IMR-90 (cell line): Measurements from ENCODE around the gene NOS3. TPM values are rescaled to one million over a fixed set of nuclear protein-coding genes. Genes with fewer than 3 reads are reported as not detected.

Source experiments
- ATAC-seq: fragments of 200-7000 bp; cut with Tn5 transposase; 2 replicates; pipeline ENCODE4 v1.9.1; 2020; ENCODE audit warnings: low read depth, mild to moderate bottlenecking, moderate library complexity
- BruUV-seq: library from RNA; stranded (reverse); fragments of 400-500 nt; replicated peaks from 2 replicates; lab custom pipeline; 2021; lab: Mats Ljungman, UMichigan
- CTCF ChIA-PET: fragments of 300-600 bp; formaldehyde crosslinking; extraction: SDS; loops from one replicate; lab custom pipeline; 2021; ENCODE audit warnings: antibody characterized with exemption; lab: Yijun Ruan, JAX
- POLR2A ChIA-PET: fragments of 300-600 bp; sonication (Branson Sonifier 250); formaldehyde crosslinking; loops from one replicate; lab custom pipeline; 2022; ENCODE audit warnings: antibody characterized with exemption; ENCODE audit not compliant: unreplicated experiment; lab: Charles Lee
- DNase-seq: peaks from one replicate; pipeline ENCODE4 v3.0.0; 2013
- H2AFZ ChIP-seq: replicated peaks from 2 replicates; pipeline ENCODE3; 2013; ENCODE audit warnings: low read length, mild to moderate bottlenecking; ENCODE audit not compliant: poor library complexity
- H2AK5ac ChIP-seq: 2 replicates; pipeline ENCODE4 v1.6.1; 2013; ENCODE audit warnings: low read depth, low read length, inconsistent platforms
- H2AK9ac ChIP-seq: replicated peaks from 2 replicates; pipeline ENCODE3; 2013; ENCODE audit warnings: mild to moderate bottlenecking, low read depth, low read length, moderate library complexity; ENCODE audit not compliant: poor library complexity
- H2BK120ac ChIP-seq: 2 replicates; pipeline ENCODE4 v1.6.1; 2013; ENCODE audit warnings: low read depth, low read length, inconsistent platforms
- H2BK15ac ChIP-seq: 3 replicates; pipeline ENCODE4 v1.6.1; 2013; ENCODE audit warnings: low read depth, low read length, inconsistent platforms
- H2BK20ac ChIP-seq: 2 replicates; pipeline ENCODE4 v1.6.1; 2013; ENCODE audit warnings: low read depth, mild to moderate bottlenecking, inconsistent platforms, low read length, moderate library complexity
- H2BK5ac ChIP-seq: 2 replicates; pipeline ENCODE4 v1.6.1; 2013; ENCODE audit warnings: mild to moderate bottlenecking, low read depth, low read length, inconsistent platforms; ENCODE audit not compliant: poor library complexity, severe bottlenecking
- H3K14ac ChIP-seq: replicated peaks from 2 replicates; pipeline ENCODE4 v1.6.1; 2013; ENCODE audit warnings: low read depth, low read length, inconsistent platforms
- H3K18ac ChIP-seq: 2 replicates; pipeline ENCODE4 v1.6.1; 2013; ENCODE audit warnings: low read depth, low read length, control low read depth
- H3K23ac ChIP-seq: 2 replicates; pipeline ENCODE4 v1.6.1; 2013; ENCODE audit warnings: low read depth, low read length, inconsistent platforms
- H3K27ac ChIP-seq: 2 replicates; pipeline ENCODE4 v1.5.1; 2013; ENCODE audit warnings: mild to moderate bottlenecking, control low read depth, low read length; ENCODE audit not compliant: insufficient read depth
- H3K27me3 ChIP-seq: 2 replicates; pipeline ENCODE4 v1.6.1; 2013; ENCODE audit warnings: low read length; ENCODE audit not compliant: control insufficient read depth, insufficient read depth
- H3K36me3 ChIP-seq: 2 replicates; pipeline ENCODE4 v1.6.1; 2013; ENCODE audit warnings: low read length, mixed read lengths; ENCODE audit not compliant: control insufficient read depth, insufficient read depth
- H3K4ac ChIP-seq: 2 replicates; pipeline ENCODE4 v1.6.1; 2013; ENCODE audit warnings: low read depth, low read length, inconsistent platforms
- H3K4me1 ChIP-seq: 2 replicates; pipeline ENCODE4 v1.6.1; 2013; ENCODE audit warnings: low read length, mixed read lengths; ENCODE audit not compliant: control insufficient read depth, insufficient read depth
- H3K4me2 ChIP-seq: 2 replicates; pipeline ENCODE4 v1.6.1; 2013; ENCODE audit warnings: low read depth, mild to moderate bottlenecking, control low read depth, low read length, moderate library complexity
- H3K4me3 ChIP-seq: 2 replicates; pipeline ENCODE4 v1.5.1; 2013; ENCODE audit warnings: low read depth, mild to moderate bottlenecking, control low read depth, low read length, moderate library complexity; ENCODE audit not compliant: insufficient read depth
- H3K56ac ChIP-seq: 2 replicates; pipeline ENCODE4 v1.6.1; 2013; ENCODE audit warnings: low read length, inconsistent platforms; ENCODE audit not compliant: insufficient read depth; ENCODE audit errors: extremely low read depth
- H3K79me1 ChIP-seq, 2 experiments: 2 replicates each; pipeline ENCODE4 v1.6.1; 2013; ENCODE audit warnings: low read length in 2 of 2, inconsistent platforms in 1 of 2, low read depth in 1 of 2
- H3K9ac ChIP-seq: 2 replicates; pipeline ENCODE4 v1.6.1; 2013; ENCODE audit warnings: low read depth, low read length, control low read depth
- H3K9me1 ChIP-seq: 2 replicates; pipeline ENCODE4 v1.6.1; 2013; ENCODE audit warnings: low read length, inconsistent platforms; ENCODE audit not compliant: insufficient read depth
- H3K9me3 ChIP-seq: 2 replicates; pipeline ENCODE4 v1.6.1; 2013; ENCODE audit warnings: low read length; ENCODE audit not compliant: control insufficient read depth, insufficient read depth
- H4K20me1 ChIP-seq: 2 replicates; pipeline ENCODE4 v1.6.1; 2013; ENCODE audit warnings: low read length, inconsistent platforms; ENCODE audit not compliant: insufficient read depth
- H4K5ac ChIP-seq: 2 replicates; pipeline ENCODE4 v1.6.1; 2013; ENCODE audit warnings: mild to moderate bottlenecking, low read depth, low read length, control low read depth
- H4K8ac ChIP-seq, 2 experiments: 2 replicates each; pipeline ENCODE4 v1.6.1; 2013; ENCODE audit warnings: low read depth in 2 of 2, low read length in 2 of 2, control low read depth in 1 of 2, inconsistent platforms in 1 of 2
- H4K91ac ChIP-seq: 2 replicates; pipeline ENCODE4 v1.6.1; 2013; ENCODE audit warnings: low read depth, low read length, inconsistent platforms; ENCODE audit not compliant: insufficient read depth
- BHLHE40 ChIP-seq: fragments of 150-350 bp; IDR thresholded peaks from 2 replicates; pipeline ENCODE4 v1.6.1; 2016; ENCODE audit warnings: mild to moderate bottlenecking, low read depth, low read length
- CEBPB ChIP-seq: IDR thresholded peaks from 2 replicates; pipeline ENCODE4 v1.6.1; 2012; ENCODE audit warnings: low read depth, low read length, improper control_type of control experiment
- CHD1 ChIP-seq: IDR thresholded peaks from 2 replicates; pipeline ENCODE4 v1.6.1; 2012; ENCODE audit warnings: low read depth, low read length, improper control_type of control experiment
- CTCF ChIP-seq: conservative IDR thresholded peaks from 2 replicates; pipeline ENCODE4 v1.5.1; 2012; ENCODE audit warnings: mild to moderate bottlenecking, low read depth, low read length, improper control_type of control experiment
- ELK1 ChIP-seq: fragments of 150-350 bp; IDR thresholded peaks from 2 replicates; pipeline ENCODE4 v1.6.1; 2016; ENCODE audit warnings: low read depth, mild to moderate bottlenecking, low read length, moderate library complexity, borderline replicate concordance
- FOS ChIP-seq: fragments of 150-350 bp; IDR thresholded peaks from 2 replicates; pipeline ENCODE4 v1.6.1; 2016; ENCODE audit warnings: low read depth, low read length
- MAFK ChIP-seq: IDR thresholded peaks from 2 replicates; pipeline ENCODE4 v1.6.1; 2012; ENCODE audit warnings: low read depth, low read length, improper control_type of control experiment
- MAZ ChIP-seq: IDR thresholded peaks from 2 replicates; pipeline ENCODE4 v1.6.1; 2012; ENCODE audit warnings: low read depth, mild to moderate bottlenecking, low read length, improper control_type of control experiment, moderate library complexity, borderline replicate concordance
- MXI1 ChIP-seq: IDR thresholded peaks from 2 replicates; pipeline ENCODE4 v1.6.1; 2012; ENCODE audit warnings: low read depth, mild to moderate bottlenecking, low read length, moderate library complexity, borderline replicate concordance
- NFE2L2 ChIP-seq: fragments of 150-350 bp; IDR thresholded peaks from 2 replicates; pipeline ENCODE4 v1.6.1; 2016; ENCODE audit warnings: low read depth, mild to moderate bottlenecking, low read length
- POLR2A ChIP-seq: IDR thresholded peaks from 2 replicates; pipeline ENCODE4 v1.6.1; 2012; ENCODE audit warnings: mild to moderate bottlenecking, low read depth, low read length
- RAD21 ChIP-seq: IDR thresholded peaks from 2 replicates; pipeline ENCODE4 v1.6.1; 2012; ENCODE audit warnings: low read length, improper control_type of control experiment
- RCOR1 ChIP-seq: IDR thresholded peaks from 2 replicates; pipeline ENCODE4 v1.6.1; 2012; ENCODE audit warnings: mild to moderate bottlenecking, low read length, improper control_type of control experiment; ENCODE audit not compliant: insufficient replicate concordance
- RFX5 ChIP-seq: IDR thresholded peaks from 2 replicates; pipeline ENCODE4 v1.8.0; 2012; ENCODE audit warnings: low read depth, mild to moderate bottlenecking, low read length, moderate library complexity
- SMC3 ChIP-seq: fragments of 150-350 bp; IDR thresholded peaks from 2 replicates; pipeline ENCODE4 v1.6.1; 2016; ENCODE audit warnings: low read depth, mild to moderate bottlenecking, antibody characterized with exemption, low read length, moderate library complexity
- USF2 ChIP-seq: fragments of 150-350 bp; IDR thresholded peaks from 2 replicates; pipeline ENCODE4 v1.6.1; 2017; ENCODE audit warnings: mild to moderate bottlenecking, antibody characterized with exemption, low read length, low read depth
- WGBS, 2 experiments: methylation state at CpG; one replicate each; pipeline versions ENCODE4 v1.1.5 to v1.1.7; 2013; ENCODE audit warnings: missing lambda C conversion rate in 2 of 2; ENCODE audit not compliant: insufficient read length in 1 of 2; ENCODE audit errors: extremely low coverage in 2 of 2; 5-methylcytosine and 5-hydroxymethylcytosine counted together
- dilution Hi-C: fragments of 300-500 bp; cut with HindIII; formaldehyde crosslinking; loops from one replicate; pipeline ENCODE4 v1.14.3; 2018; ENCODE audit warnings: low sequenced_read_pairs; ENCODE audit not compliant: unreplicated experiment
- in situ Hi-C: fragments of 300-500 bp; cut with MboI; formaldehyde crosslinking; loops from 3 replicates; pipeline ENCODE4 v1.14.3; 2019; ENCODE audit warnings: low sequenced_read_pairs, inconsistent platforms, mixed read lengths
- intact Hi-C: fragments of 100-400 bp; cut with micrococcal nuclease; formaldehyde crosslinking; loops from 2 replicates; pipeline ENCODE4 v1.10.0; 2022
- polyA plus RNA-seq, 3 experiments: library from polyadenylated mRNA; depleted of rRNA; stranded (reverse); fragments of >200 nt; gene quantifications; 2 replicates each; pipeline ENCODE4 v1.2.3, GENCODE V29; 2012; ENCODE audit warnings: low replicate concordance in 1 of 3
- total RNA-seq: library from RNA; depleted of rRNA; stranded (reverse); fragments of >200 nt; gene quantifications from 2 replicates; pipeline ENCODE4 v1.2.3, GENCODE V29; 2012

Gene NOS3
- total and polyA plus RNA-seq, 2 of the 4 experiments (the other 2 are of a cell fraction) = 0.72 to 2.0 TPM

- H3K36me3 ChIP-seq = no peaks in the 10 kb centered on the region
- dilution Hi-C loops = no loop called here
- in situ Hi-C loops = no loop called here
- no peak overlapping the region for H2BK120ac ChIP-seq
- H2BK5ac ChIP-seq = no peak overlapping the region
- BruUV-seq = no TSS peak
- H4K8ac ChIP-seq = no peak overlapping the region
- no peak overlapping the region for H2AFZ ChIP-seq
- no peak overlapping the region for H3K27ac ChIP-seq
- CTCF ChIA-PET = no interaction called here
- no peak overlapping the region for H3K9ac ChIP-seq
- H3K23ac ChIP-seq = no peak overlapping the region
- H3K56ac ChIP-seq = no peak overlapping the region
- DNase-seq (no peak), ATAC-seq (no peak)
- no peaks in the 10 kb centered on the region for H4K20me1 ChIP-seq
- H3K9me3 ChIP-seq = no peaks in the 10 kb centered on the region
- no peaks in the 10 kb centered on the region for H3K79me1 ChIP-seq
- no peak overlapping the region for H3K18ac ChIP-seq
- H2AK9ac ChIP-seq = no peak overlapping the region
- no peak overlapping the region for H3K4me2 ChIP-seq
- no peak overlapping the region for H3K4ac ChIP-seq
- H3K14ac ChIP-seq = no peak overlapping the region
- POLR2A ChIA-PET = interaction anchor here (0.6 kb wide), 1 partner anchor 268 kb away, joined by 17 read pairs; no protein-coding TSS in a partner anchor
- no peak overlapping the region for H3K4me3 ChIP-seq
- WGBS, 2 experiments = 87% methylated on average over 14 of the region's 15 CpGs; no CpG with 5 or more reads in 1 of the 2 experiments
- H2BK15ac ChIP-seq = no peak overlapping the region
- intact Hi-C loops = no loop called here
- H4K5ac ChIP-seq = no peak overlapping the region
- H3K9me1 ChIP-seq = no peaks in the 10 kb centered on the region
- H3K27me3 ChIP-seq = peaks cover 53% of the 10 kb centered on the region
- TF ChIP-seq CHD1 (no peak), RFX5 (no peak), SMC3 (no peak), RCOR1 (no peak), MAZ (no peak), CTCF (no peak), RAD21 (no peak), ELK1 (no peak), FOS (no peak), USF2 (no peak), NFE2L2 (no peak), BHLHE40 (no peak), MAFK (no peak), POLR2A (no peak), CEBPB (no peak), MXI1 (no peak)
- no peak overlapping the region for H2BK20ac ChIP-seq
- H2AK5ac ChIP-seq = no peak overlapping the region
- H4K91ac ChIP-seq = no peak overlapping the region
- H3K4me1 ChIP-seq = peaks cover 8% of the 10 kb centered on the region; the same call in 1 of the 2 replicates
These were observed 26.1 kb downstream of the NOS3 start for GRCh38 chr7:151016942-151017341.
